Fibroblast of villous mesenchyme (primary cell): ENCODE measurements around the gene HMG20A. TPM values are rescaled to one million over a fixed set of nuclear protein-coding genes. Genes with fewer than 3 reads are reported as not detected.

ENCODE experiments used
- DNase-seq: peaks from one replicate; pipeline ENCODE4 v3.0.0-alpha.2; 2010; ENCODE audit warnings: low read depth
- H3K4me3 ChIP-seq: 2 replicates; pipeline ENCODE4 v1.5.1; 2011; ENCODE audit warnings: low read depth, mild to moderate bottlenecking, low read length
- total RNA-seq: library from RNA; depleted of rRNA; stranded (reverse); fragments of >200 nt; gene quantifications from 2 replicates; pipeline ENCODE4 v1.2.3, GENCODE V29; 2012
- TF ChIP-seq, protein P1 (sequence below): IDR thresholded peaks from 2 replicates; pipeline ENCODE4 v1.5.1; 2012; ENCODE audit warnings: low read depth, mild to moderate bottlenecking, low read length; ENCODE audit not compliant: insufficient read depth

The HMG20A gene
- total RNA-seq, 1 donor: 36.7 TPM

- no peak overlapping the region for H3K4me3 ChIP-seq
- TF ChIP-seq, protein P1, sequence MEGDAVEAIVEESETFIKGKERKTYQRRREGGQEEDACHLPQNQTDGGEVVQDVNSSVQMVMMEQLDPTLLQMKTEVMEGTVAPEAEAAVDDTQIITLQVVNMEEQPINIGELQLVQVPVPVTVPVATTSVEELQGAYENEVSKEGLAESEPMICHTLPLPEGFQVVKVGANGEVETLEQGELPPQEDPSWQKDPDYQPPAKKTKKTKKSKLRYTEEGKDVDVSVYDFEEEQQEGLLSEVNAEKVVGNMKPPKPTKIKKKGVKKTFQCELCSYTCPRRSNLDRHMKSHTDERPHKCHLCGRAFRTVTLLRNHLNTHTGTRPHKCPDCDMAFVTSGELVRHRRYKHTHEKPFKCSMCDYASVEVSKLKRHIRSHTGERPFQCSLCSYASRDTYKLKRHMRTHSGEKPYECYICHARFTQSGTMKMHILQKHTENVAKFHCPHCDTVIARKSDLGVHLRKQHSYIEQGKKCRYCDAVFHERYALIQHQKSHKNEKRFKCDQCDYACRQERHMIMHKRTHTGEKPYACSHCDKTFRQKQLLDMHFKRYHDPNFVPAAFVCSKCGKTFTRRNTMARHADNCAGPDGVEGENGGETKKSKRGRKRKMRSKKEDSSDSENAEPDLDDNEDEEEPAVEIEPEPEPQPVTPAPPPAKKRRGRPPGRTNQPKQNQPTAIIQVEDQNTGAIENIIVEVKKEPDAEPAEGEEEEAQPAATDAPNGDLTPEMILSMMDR: no peak
- no peak for DNase-seq
Measured at GRCh38 chr15:77426871-77427270, 6.2 kb downstream of the HMG20A start.

DNA sequence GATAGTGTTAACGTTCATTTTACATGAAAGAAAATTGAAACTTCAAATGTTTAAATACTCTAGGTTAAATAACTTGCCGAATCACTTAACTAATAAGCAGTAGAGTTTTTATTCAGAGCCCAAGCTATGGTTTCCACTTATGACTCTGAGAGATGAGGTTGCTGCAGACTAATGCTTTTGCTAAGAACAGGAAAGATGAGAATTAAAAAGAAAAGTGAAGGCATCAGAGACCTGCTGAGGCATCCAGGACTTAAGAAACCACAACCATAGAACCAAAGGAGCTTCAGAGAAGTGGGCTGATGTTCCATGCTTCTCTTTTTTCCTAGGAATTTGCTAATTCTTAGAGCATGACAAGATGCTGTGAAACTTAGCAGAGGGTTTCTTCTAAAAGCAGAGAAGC, 9.5 kb downstream of the HMG20A start:
- DNase-seq: no peak
- no peak overlapping the region for H3K4me3 ChIP-seq
- TF ChIP-seq, protein P1: no peak

DNA sequence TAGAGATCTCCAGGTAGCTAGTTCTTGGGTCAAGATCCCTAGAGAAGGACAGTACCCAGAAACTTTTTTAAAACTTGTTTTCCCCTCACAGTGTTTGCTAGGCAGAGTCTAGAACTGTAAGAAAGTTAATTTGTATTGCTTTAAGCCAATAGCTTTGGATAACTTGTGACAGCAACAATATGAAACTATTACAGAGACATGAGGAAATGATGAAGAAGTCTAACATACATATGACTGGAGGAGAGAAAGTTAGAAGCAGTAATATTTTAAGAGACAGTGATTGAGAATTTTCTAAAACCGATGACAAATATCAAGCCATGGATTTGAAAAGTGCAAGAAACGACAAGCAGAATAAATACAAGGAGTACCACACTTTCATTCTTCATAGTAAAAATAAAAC, 10.0 kb downstream of the HMG20A start:
- DNase-seq: no peak

GRCh38 chr15:77436822-77437221, 16.1 kb downstream of the HMG20A start:
- H3K4me3 ChIP-seq: no peak overlapping the region
- TF ChIP-seq, protein P1: no peak

More for the DNA sequence above, 10.0 kb downstream of the HMG20A start:
- TF ChIP-seq, protein P1: no peak
- H3K4me3 ChIP-seq: no peak overlapping the region

GRCh38 chr15:77437264-77437663, 16.6 kb downstream of the HMG20A start:
- DNase-seq: no peak
- TF ChIP-seq, protein P1: no peak
- no peak overlapping the region for H3K4me3 ChIP-seq

More at GRCh38 chr15:77436822-77437221, 16.1 kb downstream of the HMG20A start:
- DNase-seq: no peak

GRCh38 chr15:77440378-77440999, 19.8 kb downstream of the HMG20A start:
- DNase-seq: peak; percentile 87
- no peak overlapping the region for H3K4me3 ChIP-seq
- TF ChIP-seq, protein P1: no peak

GRCh38 chr15:77446840-77447390, 26.2 kb downstream of the HMG20A start:
- TF ChIP-seq, protein P1: no peak
- no peak overlapping the region for H3K4me3 ChIP-seq
- DNase-seq: peak; percentile 27
